Glutamatergic neuron (in vitro differentiated cells): ENCODE data around the gene NSG1. TPM values are rescaled to one million over a fixed set of nuclear protein-coding genes. Genes with fewer than 3 reads are reported as not detected.

Source experiments
- DNase-seq: peaks from one replicate; pipeline ENCODE4 v3.0.0; 2022
- H3K27ac Mint-ChIP-seq: one replicate; pipeline ENCODE4 v1.8.0; 2020; ENCODE audit warnings: mild to moderate bottlenecking, mixed read lengths, inconsistent platforms; ENCODE audit not compliant: unreplicated experiment
- H3K27me3 Mint-ChIP-seq: one replicate; pipeline ENCODE4 v1.8.0; 2020; ENCODE audit warnings: mild to moderate bottlenecking, moderate library complexity, mixed read lengths, inconsistent platforms; ENCODE audit not compliant: unreplicated experiment
- H3K36me3 Mint-ChIP-seq: one replicate; pipeline ENCODE4 v1.8.0; 2020; ENCODE audit warnings: mild to moderate bottlenecking, mixed read lengths, inconsistent platforms; ENCODE audit not compliant: unreplicated experiment
- H3K4me1 Mint-ChIP-seq: one replicate; pipeline ENCODE4 v1.8.0; 2020; ENCODE audit warnings: mild to moderate bottlenecking, low read depth, mixed read lengths, inconsistent platforms; ENCODE audit not compliant: unreplicated experiment
- H3K4me3 Mint-ChIP-seq: one replicate; pipeline ENCODE4 v1.8.0; 2020; ENCODE audit warnings: mild to moderate bottlenecking, mixed read lengths, inconsistent platforms; ENCODE audit not compliant: unreplicated experiment
- H3K9me3 Mint-ChIP-seq: one replicate; pipeline ENCODE4 v1.8.0; 2020; ENCODE audit warnings: mild to moderate bottlenecking, moderate library complexity, mixed read lengths, inconsistent platforms; ENCODE audit not compliant: unreplicated experiment
- long read RNA-seq: library from polyadenylated mRNA; unstranded; transcript quantifications from one replicate; pipeline ENCODE4 v2.0.0, GENCODE V29; 2020; ENCODE audit not compliant: unreplicated experiment
- total RNA-seq: library from RNA; stranded (reverse); fragmentation: NEBNext Ultra II Directional; extraction: Animal tissue kit (Norgen Biotek cat#: 25700); gene quantifications from one replicate; pipeline ENCODE4 v1.2.1, GENCODE V29; 2021; ENCODE audit not compliant: unreplicated experiment
- TF ChIP-seq, protein P1 (sequence below): fragments of 200-600 bp; sonication (generic); IDR thresholded peaks from one replicate; pipeline ENCODE4 v1.5.0; 2021; ENCODE audit not compliant: partially characterized antibody, unreplicated experiment

Gene NSG1, protein sequence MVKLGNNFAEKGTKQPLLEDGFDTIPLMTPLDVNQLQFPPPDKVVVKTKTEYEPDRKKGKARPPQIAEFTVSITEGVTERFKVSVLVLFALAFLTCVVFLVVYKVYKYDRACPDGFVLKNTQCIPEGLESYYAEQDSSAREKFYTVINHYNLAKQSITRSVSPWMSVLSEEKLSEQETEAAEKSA
- 208 TPM for total RNA-seq
- long read RNA-seq, transcript NSG1-201 (6 exons, 2,650 nt): minor isoform, 7 of 129 reads
- long read RNA-seq, transcript NSG1-203 (5 exons, 2,254 nt): major isoform, 15 of 129 reads
- long read RNA-seq, partial matches to known transcripts: 96 of 129 reads
- long read RNA-seq, other reads (novel, unspliced or antisense): 9 of 129 reads

DNA sequence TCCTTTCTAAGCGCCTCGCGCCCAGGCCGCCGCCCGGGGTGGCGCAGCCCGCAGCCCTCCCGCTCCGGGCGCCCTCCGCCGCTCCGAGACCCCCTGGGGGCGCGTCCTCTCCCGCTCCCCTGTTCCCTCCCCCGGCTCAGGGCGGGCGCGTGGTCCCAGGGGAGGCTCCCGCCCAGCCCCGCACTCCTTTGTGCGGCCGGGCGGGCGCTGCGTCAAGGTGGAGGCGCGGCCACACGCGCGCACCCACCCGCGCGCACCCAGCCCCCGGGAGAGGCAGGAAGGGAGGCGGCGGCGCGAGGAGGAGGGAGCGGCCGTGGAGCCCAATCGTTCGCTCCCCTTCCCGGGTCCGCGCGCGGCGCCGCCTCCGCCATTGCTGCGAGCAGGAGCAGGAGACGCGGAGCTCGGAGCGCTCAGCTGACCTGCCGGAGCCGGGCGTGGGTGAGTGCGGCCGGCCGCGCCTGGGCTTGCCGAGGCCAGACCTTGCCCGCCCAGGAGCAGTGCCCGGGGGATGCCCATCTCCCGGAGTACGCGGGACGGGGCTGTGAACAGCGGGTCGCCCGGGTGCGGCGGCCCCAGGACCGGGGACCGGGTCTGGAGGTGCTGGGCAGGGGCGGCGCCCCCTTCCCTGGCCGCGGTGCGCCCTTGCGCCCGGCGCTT is at the start of gene NSG1:
Gene NSG1 (plus strand): TSS at position 367 of the 657 bp plus-strand sequence. CDS start 528 bp downstream, outside the sequence.
- Mint-ChIP-seq H3K27ac (peak within 1 kb of the TSS; percentile 79), H3K36me3 (no peaks in the 10 kb centered on the region)
- TF ChIP-seq, protein P1, sequence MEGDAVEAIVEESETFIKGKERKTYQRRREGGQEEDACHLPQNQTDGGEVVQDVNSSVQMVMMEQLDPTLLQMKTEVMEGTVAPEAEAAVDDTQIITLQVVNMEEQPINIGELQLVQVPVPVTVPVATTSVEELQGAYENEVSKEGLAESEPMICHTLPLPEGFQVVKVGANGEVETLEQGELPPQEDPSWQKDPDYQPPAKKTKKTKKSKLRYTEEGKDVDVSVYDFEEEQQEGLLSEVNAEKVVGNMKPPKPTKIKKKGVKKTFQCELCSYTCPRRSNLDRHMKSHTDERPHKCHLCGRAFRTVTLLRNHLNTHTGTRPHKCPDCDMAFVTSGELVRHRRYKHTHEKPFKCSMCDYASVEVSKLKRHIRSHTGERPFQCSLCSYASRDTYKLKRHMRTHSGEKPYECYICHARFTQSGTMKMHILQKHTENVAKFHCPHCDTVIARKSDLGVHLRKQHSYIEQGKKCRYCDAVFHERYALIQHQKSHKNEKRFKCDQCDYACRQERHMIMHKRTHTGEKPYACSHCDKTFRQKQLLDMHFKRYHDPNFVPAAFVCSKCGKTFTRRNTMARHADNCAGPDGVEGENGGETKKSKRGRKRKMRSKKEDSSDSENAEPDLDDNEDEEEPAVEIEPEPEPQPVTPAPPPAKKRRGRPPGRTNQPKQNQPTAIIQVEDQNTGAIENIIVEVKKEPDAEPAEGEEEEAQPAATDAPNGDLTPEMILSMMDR: no peak

DNA sequence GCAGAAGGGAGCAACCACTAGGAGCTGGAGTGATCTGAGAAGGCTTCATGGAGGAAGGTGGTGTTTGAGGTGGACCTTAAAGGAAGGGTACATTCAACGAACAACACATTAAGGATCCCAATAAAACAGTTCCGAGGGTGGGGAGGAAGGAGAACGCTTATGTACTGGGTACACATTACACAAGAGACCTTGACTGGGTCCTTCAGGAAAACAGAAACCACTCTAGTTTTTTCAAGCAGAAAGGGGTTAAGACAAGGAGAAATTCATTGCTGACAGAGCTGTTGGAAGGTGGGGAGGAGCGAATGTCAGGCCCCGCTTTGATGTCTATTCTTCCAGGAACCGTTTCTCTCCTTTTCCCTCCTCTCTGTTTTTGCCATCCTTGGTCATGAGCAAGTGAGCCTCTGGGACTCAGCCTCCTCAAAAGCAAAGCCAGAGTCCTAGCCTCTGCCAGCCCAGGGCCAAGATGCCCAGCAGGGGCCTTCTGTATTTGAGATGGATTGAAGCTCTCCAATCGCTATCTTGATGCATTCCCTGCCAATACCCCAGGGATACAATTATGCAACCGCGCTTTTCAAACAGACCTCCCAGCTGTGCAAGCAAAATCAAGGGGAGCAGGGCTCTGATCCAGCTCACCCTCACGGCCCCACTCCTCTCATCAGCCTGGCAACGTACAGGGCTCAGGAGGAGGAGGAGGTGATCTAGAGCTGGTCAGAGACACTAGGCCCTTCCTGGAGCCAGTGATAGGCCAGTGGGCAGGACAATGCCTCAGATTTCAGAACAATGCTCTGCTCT is 48.5 kb upstream of the NSG1 start:
- DNase-seq: no peak
- no peak overlapping the region for H3K27ac Mint-ChIP-seq

More for the DNA sequence above, at the start of gene NSG1:
- H3K9me3 Mint-ChIP-seq: peaks cover 17% of the 10 kb centered on the region
- H3K27me3 Mint-ChIP-seq: peaks cover 28% of the 10 kb centered on the region
- H3K4me1 Mint-ChIP-seq: peaks cover 14% of the 10 kb centered on the region
- peak; percentile 77 for DNase-seq
- peak within 1 kb of the TSS; percentile 89 for H3K4me3 Mint-ChIP-seq

DNA sequence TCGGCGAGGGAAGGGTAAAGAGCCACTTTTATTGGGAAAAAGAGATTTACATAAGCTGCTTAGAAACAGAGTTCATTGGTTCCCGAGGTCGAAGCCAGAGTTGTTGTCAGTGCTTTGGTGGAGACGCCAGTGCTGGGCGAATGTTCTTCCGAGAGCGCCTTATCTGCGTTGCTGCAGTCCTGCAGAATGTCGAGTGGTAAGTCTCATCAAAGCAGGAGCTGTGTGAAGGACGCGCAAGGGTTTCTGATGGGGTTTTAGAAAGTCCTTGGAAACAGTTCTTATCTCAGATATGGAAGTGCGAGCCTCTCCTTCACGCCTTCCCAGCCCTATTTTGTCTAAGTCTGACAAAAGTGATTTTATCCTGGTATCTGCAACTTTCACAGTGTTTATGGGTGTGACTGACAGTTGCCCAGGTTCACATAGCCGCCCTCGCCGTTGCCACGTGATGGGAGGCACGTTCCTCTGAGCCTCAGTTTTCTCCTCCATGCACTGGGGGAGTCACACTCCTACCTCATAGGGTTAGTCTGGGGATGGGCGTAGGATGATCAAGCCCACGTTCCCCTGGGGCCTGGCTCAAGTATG is 47.3 kb upstream of the NSG1 start:
- no peak for DNase-seq
- Mint-ChIP-seq H3K4me1 (no peaks in the 10 kb centered on the region), H3K36me3 (no peaks in the 10 kb centered on the region), H3K9me3 (peaks cover 6% of the 10 kb centered on the region), H3K27me3 (peaks cover 4% of the 10 kb centered on the region), H3K4me3 (no peak overlapping the region), H3K27ac (no peak overlapping the region)
- TF ChIP-seq, protein P1: no peak

More for the DNA sequence above, 48.5 kb upstream of the NSG1 start:
- Mint-ChIP-seq H3K27me3 (peaks cover 4% of the 10 kb centered on the region), H3K4me1 (no peaks in the 10 kb centered on the region), H3K4me3 (no peak overlapping the region), H3K9me3 (peaks cover 4% of the 10 kb centered on the region), H3K36me3 (no peaks in the 10 kb centered on the region)
- TF ChIP-seq, protein P1: no peak

DNA sequence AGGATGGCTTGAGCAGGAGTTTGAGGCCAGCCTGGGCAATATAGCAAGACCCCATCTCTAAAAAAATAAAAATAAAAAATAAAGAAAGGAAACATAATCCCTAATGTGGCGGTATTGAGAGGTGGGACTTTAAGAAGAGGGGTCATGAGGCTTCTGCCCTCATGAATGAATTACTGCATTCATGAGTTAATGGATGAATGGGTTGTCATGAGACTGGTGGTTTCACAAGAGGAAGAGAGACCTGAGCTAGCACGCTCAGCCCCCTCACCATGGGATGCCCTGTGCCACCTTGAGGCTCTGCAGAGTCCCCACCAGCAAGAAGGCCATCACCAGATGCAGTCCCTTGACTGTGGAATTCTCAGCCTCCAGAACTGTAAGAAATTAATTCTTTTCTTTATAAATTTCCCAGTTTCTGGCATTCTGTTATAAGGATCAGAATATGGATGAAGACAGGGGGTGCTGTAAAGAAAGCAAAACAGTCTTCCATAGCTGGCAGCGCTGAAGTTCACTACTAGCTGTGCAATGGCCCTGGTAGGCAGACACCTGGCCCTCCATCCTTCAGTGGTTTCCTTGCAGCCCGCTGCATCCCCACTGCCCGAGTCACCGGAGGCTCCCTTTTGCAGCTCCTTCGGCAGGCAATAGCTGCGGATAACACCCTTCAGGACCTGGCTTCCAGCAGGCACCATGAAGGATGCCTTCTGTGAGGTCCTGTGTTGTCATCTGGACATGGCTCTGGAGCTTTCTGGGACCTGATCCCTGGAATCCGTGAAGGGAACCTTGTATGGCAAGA is 44.8 kb upstream of the NSG1 start:
- no peak overlapping the region for H3K4me3 Mint-ChIP-seq
- TF ChIP-seq, protein P1: no peak
- peaks cover 2% of the 10 kb centered on the region for H3K9me3 Mint-ChIP-seq
- H3K4me1 Mint-ChIP-seq: no peaks in the 10 kb centered on the region
- H3K27ac Mint-ChIP-seq: no peak overlapping the region
- no peak for DNase-seq
- no peaks in the 10 kb centered on the region for H3K27me3 Mint-ChIP-seq
- H3K36me3 Mint-ChIP-seq: no peaks in the 10 kb centered on the region
